ENCODE results near the gene ZNF100. TPM values are rescaled to one million over a fixed set of nuclear protein-coding genes. Genes with fewer than 3 reads are reported as not detected.
"Not testable (repeated sequence)": the region's sequence is repeated elsewhere in the genome, so short reads cannot be mapped to it uniquely, and the experiment has no call there.

The ZNF100 gene
- total and polyA plus RNA-seq, 10 donors = 2.4 to 36.0 (median 19.8) TPM

DNA sequence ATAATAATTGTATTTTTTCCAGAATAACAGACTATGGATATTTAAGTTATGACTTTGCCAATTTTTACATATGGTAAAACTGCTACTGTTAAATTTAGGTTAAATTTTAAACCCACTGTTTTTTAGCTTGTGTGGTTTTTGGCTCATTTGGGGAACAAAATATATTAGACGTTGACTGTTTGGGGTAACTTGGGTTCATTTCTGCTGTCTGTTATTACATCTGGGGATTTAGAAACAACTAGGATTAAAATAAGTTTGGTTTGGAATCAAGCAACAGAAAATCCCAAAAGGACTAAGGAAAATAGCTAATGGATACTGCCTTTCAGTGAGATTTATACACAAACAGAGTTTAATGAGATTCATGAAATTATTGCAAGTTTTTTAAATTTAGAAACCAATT, 92.9 kb downstream of the ZNF100 start:
- Histone ChIP-seq H3K4me3 (no peak overlapping the region), H3K4me1 (no peaks in the 10 kb centered on the region), H3K9me3 (peaks cover 0 to 18% (median 3%) of the 10 kb centered on the region in 8 donors), H3K36me3 (no peaks in the 10 kb centered on the region), H3K27me3 (replicated peaks in 1 of 7) (no peaks in the 10 kb centered on the region), H3K27ac (no peak overlapping the region)
- intact Hi-C loops (cut with DNase I; ENCODE audit: low total_unique reads) = no loop called here
- no peak for TF ChIP-seq POLR2AphosphoS5 (IDR thresholded peaks at IDR 0.05)
- TF ChIP-seq POLR2A (IDR thresholded peaks at IDR 0.05) = no peak
- no peak for TF ChIP-seq CTCF (IDR thresholded peaks at IDR 0.05 in 8 of 11, conservative IDR thresholded peaks at IDR 0.05 in 3 of 11)
- DNase-seq = no peak
- WGBS, 5 donors = 48 to 68% (median 58%) methylated on average over 1 of the region's 1 CpG

GRCh38 chr19:21673479-21673878, 93.9 kb downstream of the ZNF100 start:
- H3K4me1 ChIP-seq; H3K27me3 ChIP-seq (replicated peaks in 1 of 7); H3K4me3 ChIP-seq; H3K36me3 ChIP-seq; intact Hi-C loops (cut with DNase I; ENCODE audit: low total_unique reads); DNase-seq; H3K27ac ChIP-seq; H3K9me3 ChIP-seq: not testable (repeated sequence)
- 67 to 80% (median 76%) methylated on average over 2 of the region's 2 CpGs for WGBS, 5 donors

Small RNAs within 50 kb of the gene (small RNA-seq; reads per million reads assigned to genes)
- 0 reads per million in 4 donors for gene VN1R84P

Other genes starting within 250 kb of the ZNF100 start
- 10 to 100 TPM; 26.7 to 40.3 (median 32.6) TPM for gene ZNF43, start 68.6 kb upstream of the ZNF100 start, total RNA-seq
- 1 to 10 TPM; 5.5 to 7.5 (median 6.1) TPM for gene ZNF43, start 68.6 kb upstream of the ZNF100 start, polyA plus RNA-seq
- 10 to 100 TPM in 2 of 7 donors, 1 to 10 TPM in 5; 6.1 to 24.1 (median 6.9) TPM for gene ZNF208, start 243.4 kb upstream of the ZNF100 start, total RNA-seq
- 1 to 10 TPM in 2 of 3 donors, under 1 TPM in 1; 0.78 to 1.4 (median 1.0) TPM for gene ZNF208, start 243.4 kb upstream of the ZNF100 start, polyA plus RNA-seq

All from spleen (tissue), 11 donors.